Fibroblast of lung (primary cell): ENCODE data around the gene TLR8.

Experiments used
- EZH2 ChIP-seq: IDR thresholded peaks from 2 replicates; pipeline ENCODE4 v1.5.1; 2012; ENCODE audit warnings: low read length, control low read depth, mild to moderate bottlenecking; ENCODE audit errors: missing control alignments
- TF ChIP-seq, protein P1 (sequence below), 2 donors: IDR thresholded peaks in 1 of 2; conservative IDR thresholded peaks in 1 of 2; 1 replicate in 1 of 2; 2 replicates in 1 of 2; pipeline ENCODE4 v1.5.1; 2011 to 2012; ENCODE audit warnings: low read length in 2 of 2, control low read depth in 1 of 2, inconsistent platforms in 1 of 2, low read depth in 1 of 2, mild to moderate bottlenecking in 1 of 2

GRCh38 chrX:12887141-12887540, 19.3 kb upstream of the TLR8 start:
- TF ChIP-seq, protein P1, sequence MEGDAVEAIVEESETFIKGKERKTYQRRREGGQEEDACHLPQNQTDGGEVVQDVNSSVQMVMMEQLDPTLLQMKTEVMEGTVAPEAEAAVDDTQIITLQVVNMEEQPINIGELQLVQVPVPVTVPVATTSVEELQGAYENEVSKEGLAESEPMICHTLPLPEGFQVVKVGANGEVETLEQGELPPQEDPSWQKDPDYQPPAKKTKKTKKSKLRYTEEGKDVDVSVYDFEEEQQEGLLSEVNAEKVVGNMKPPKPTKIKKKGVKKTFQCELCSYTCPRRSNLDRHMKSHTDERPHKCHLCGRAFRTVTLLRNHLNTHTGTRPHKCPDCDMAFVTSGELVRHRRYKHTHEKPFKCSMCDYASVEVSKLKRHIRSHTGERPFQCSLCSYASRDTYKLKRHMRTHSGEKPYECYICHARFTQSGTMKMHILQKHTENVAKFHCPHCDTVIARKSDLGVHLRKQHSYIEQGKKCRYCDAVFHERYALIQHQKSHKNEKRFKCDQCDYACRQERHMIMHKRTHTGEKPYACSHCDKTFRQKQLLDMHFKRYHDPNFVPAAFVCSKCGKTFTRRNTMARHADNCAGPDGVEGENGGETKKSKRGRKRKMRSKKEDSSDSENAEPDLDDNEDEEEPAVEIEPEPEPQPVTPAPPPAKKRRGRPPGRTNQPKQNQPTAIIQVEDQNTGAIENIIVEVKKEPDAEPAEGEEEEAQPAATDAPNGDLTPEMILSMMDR (conservative IDR thresholded peaks at IDR 0.05 in 1 of 2, IDR thresholded peaks at IDR 0.05 in 1 of 2; ENCODE audit: low read depth in 1 of 2, low read length in 2 of 2), result no peak
- no peak for TF ChIP-seq EZH2
